A673 (cell line): ENCODE data around the gene APOA1.

ENCODE experiments used
- CTCF ChIP-seq: fragments of 300-800, 200-600 bp; sonication (generic); conservative IDR thresholded peaks from 2 replicates; pipeline ENCODE4 v1.5.1; 2017; ENCODE audit warnings: low read depth, mild to moderate bottlenecking, antibody characterized with exemption, low read length, moderate library complexity, mixed read lengths
- EZH2 ChIP-seq: fragments of 200-600 bp; sonication (generic); IDR thresholded peaks from 2 replicates; pipeline ENCODE4 v1.6.1; 2017; ENCODE audit warnings: borderline replicate concordance, low read depth, mild to moderate bottlenecking, mixed read lengths, antibody characterized with exemption, low read length; ENCODE audit not compliant: poor library complexity, severe bottlenecking

GRCh38 chr11:116859175-116859574, 21.8 kb upstream of the APOA1 start:
- TF ChIP-seq CTCF = no peak
- TF ChIP-seq EZH2 = no peak
